22Rv1 (cell line): ENCODE data around the gene MC5R.

Experiments used
- ZFX ChIP-seq: fragments of 450-650 bp; IDR thresholded peaks from 2 replicates; pipeline ENCODE4 v1.6.1; 2017; ENCODE audit warnings: antibody characterized with exemption, borderline replicate concordance
- TF ChIP-seq, protein P1 (sequence below): fragments of 450-650 bp; IDR thresholded peaks from 2 replicates; pipeline ENCODE4 v1.5.1; 2017; ENCODE audit warnings: mild to moderate bottlenecking

- TF ChIP-seq, protein P1, sequence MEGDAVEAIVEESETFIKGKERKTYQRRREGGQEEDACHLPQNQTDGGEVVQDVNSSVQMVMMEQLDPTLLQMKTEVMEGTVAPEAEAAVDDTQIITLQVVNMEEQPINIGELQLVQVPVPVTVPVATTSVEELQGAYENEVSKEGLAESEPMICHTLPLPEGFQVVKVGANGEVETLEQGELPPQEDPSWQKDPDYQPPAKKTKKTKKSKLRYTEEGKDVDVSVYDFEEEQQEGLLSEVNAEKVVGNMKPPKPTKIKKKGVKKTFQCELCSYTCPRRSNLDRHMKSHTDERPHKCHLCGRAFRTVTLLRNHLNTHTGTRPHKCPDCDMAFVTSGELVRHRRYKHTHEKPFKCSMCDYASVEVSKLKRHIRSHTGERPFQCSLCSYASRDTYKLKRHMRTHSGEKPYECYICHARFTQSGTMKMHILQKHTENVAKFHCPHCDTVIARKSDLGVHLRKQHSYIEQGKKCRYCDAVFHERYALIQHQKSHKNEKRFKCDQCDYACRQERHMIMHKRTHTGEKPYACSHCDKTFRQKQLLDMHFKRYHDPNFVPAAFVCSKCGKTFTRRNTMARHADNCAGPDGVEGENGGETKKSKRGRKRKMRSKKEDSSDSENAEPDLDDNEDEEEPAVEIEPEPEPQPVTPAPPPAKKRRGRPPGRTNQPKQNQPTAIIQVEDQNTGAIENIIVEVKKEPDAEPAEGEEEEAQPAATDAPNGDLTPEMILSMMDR, result peak; percentile 86
- TF ChIP-seq ZFX, result no peak
Measured at GRCh38 chr18:13800505-13801259, 23.3 kb upstream of the MC5R start.
